Measurements from ENCODE around the gene CCDC24.

CCDC24 gene

DNA sequence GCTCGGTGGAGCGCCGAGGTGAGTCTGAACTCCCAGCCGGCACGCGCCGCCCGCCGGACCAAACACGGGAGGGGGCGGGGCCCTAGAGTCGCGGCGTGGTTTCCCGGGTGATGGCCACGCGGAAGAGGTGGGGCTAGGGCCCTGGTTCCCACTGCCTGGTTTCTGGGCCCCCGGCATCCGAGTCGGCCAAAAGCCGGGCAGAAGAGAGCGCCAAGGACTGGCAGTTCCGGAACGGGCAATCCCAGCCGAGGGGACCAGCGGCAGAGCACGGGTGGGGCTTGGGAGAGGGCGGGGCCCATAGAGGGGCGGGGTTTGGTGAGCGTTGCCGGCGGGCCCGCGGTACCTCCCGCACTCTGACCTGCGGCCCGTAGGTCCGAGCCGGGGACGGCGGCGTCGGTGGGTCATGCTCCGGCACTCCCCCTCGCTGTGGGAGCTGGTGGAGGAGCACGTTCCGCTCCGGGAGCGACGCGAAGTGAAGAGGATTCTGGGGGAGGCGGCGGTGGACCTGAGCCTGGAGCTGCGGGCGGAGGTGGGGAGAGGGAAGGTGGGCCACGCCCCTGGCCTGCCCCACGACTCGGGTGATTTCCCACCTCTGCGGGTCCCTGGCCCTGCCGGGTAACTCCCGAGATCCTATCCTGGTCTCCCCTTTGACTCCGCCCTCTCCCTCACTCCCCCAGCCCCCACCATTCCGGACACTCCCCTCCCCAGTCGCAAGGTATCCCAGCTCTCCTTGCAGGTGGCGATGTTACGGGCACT is at the start of gene CCDC24:
Gene CCDC24, plus strand, starts transcription at position 124 of the 756 bp plus-strand sequence. Its CDS starts 280 bp downstream, at position 404.
- DNase-seq (ENCODE audit: low read depth) = peak; percentile 78

DNA sequence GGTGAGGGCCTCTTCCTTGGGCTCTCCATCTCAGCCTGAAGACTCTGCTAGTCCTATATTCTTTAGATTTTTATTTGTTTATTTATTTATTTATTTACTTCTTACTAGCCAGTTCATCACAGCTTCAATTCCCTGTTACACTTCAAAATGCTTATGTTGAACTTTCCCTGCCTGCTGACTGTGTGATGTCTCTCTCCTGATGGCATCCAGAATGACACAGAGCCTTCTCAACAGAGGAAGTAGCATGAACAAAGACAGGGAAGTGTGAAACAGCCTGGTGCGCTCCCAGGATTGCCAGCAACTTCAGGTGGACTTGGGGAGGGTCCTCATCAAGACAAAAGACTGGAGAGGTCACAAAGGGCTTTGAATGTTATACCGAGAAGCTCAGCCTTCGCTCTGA is 49.0 kb upstream of the CCDC24 start:
- DNase-seq (ENCODE audit: low read depth) = no peak

DNA sequence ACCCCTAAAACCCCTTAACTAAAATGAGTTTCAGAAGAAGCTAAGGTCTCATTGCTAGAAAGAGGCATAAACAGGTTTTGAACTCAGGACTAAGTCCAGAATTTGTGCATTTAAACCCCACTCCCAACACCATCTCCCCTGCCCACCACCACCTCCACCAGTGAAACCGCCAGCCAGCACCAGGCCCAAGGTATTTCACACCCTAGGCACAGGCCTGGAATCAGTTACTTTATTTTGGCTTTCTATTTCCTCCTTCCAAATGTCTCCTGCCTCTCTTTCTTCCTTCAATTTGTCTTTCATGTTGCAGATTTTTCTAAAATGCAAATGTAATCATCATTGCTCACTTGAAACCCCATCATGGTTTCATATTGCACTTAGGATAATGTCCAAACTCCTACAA is 46.5 kb upstream of the CCDC24 start:
- no peak for DNase-seq (ENCODE audit: low read depth)

DNA sequence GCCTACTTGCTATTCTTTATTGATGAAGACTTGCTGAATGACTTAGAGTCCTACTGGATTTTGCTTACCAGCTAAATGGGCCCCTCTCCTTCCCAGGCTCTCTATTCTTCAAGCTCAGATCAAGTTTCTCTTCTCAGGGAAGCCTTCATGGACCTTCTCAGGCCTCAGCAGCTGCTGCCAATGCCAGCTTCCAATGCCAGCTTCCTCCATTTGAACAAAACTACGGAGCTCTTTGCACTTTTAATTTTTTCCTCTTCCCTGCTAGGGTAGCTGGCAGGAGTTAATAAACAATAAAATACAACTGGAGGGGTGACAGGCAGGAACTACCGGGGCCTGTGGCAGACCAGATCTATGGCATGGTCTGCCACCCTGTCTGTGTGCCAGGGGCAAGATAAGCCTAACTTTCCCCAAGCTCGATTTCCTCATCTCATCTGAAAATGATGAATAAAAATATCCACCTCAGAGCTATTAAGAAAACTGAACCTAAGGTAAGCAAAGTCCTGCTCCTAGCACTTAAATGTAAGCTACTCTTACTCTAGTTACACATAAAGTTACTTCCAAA is 45.6 kb upstream of the CCDC24 start:
- DNase-seq (ENCODE audit: low read depth) = no peak

DNA sequence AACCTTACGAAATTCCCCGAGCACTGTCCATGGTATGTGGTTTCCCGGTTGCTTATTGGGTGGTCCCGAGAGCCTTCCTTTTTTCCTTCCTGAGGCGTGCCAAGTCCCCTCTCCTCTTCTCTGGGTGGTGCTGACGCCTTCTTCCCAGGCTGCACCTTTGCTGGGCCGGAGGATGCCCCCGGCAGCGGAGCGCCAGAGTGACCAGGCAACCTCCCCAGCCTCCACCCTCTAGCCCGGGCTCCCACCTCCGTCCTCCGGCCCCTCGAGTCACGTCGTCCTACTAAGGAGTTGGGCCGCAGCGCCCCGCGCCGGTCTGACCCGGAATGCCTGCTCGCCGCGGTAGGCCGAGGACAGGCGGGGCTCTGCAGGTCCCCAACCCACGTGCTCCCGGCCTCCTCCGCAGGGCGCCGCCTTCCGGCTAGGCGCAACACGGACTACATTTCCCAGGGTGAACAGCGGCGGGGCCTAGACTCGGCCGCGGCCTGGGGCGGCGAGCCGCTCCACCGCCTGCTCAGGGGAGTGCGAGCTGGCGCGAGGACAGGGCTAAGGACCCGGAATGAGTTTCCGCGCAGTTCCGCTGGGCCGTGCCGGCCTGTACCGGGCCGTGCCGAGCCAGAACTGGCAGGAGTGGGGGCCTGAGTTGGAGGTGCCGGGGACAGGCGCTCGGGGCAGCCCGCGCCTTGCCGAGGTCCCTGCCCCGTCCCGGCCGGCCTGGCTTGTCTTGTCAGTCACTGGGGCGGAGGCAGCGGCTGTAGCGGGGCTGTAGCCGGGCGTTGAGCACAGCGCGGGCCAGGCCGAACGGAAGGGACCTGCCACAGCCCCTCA is 45.0 kb upstream of the CCDC24 start, which contains the start of gene IPO13:
Gene IPO13, plus strand, starts transcription at position 715 of the 825 bp plus-strand sequence. CDS start 651 bp downstream, outside the sequence.
- DNase-seq (ENCODE audit: low read depth) = peak; percentile 89

DNA sequence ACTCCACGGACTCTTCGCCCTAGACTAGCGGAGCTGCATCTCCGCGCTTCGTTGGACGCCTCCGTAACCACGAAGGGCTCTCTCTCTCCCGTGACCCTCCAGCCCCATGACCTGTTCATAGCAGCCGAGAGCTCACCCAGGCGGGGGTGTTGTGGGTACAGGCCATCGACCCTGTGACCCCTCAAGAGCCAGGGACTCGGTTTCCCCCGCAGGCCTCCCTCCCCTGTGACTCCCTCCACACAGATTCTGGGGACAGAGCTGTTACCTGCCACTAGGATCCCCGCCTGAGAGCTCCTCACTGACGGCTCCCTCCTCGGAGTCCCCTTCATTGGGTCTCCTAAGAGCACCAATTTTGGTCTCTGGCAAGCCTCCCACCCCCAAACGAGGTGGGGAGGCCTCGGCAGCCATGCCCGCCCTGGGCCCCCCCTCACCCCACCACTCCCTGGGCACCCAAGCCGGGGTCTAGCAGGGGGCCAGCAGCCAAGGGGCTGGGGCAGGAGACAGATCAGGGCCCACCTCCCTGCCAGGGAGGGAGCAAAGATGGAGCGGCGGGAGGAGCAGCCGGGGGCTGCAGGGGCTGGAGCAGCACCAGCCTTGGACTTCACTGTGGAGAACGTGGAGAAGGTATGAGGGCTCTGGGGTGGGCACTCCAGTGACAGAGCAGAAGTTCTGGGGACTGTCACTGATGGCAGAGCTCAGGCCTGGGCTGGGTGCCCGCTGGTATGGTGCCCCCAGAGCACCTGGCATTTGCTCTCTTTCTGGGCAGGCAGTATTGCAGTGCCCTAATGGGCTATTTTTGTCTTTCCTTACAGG is 44.1 kb upstream of the CCDC24 start:
- DNase-seq (ENCODE audit: low read depth) = no peak

DNA sequence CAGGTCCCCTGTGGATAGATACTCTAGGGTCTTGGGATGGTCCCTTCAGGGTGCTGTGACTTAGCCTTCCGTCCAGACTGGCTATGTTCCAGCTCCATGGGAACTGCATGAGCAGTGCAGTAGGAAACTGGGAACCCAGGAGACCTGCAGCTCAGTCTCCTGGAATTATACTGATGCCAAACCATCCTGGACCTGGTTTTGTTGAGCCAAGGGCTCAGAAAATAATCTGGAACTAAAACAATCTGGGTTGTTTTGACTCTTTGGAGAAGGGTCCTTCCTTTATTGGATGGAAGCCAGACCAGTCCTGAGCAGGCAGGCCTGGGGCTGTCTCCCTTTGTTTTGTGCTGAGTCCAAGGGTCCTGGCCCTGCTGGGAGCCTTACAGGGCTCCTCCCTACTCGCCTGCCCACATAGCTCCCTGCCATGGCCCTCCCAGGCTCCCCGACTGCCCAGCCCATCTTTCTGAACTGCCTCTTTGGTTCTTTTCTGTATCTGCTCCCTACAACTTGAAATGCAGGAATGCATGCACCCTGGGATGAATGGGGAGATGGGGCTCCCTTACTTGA is 43.4 kb upstream of the CCDC24 start:
- DNase-seq (ENCODE audit: low read depth) = no peak

DNA sequence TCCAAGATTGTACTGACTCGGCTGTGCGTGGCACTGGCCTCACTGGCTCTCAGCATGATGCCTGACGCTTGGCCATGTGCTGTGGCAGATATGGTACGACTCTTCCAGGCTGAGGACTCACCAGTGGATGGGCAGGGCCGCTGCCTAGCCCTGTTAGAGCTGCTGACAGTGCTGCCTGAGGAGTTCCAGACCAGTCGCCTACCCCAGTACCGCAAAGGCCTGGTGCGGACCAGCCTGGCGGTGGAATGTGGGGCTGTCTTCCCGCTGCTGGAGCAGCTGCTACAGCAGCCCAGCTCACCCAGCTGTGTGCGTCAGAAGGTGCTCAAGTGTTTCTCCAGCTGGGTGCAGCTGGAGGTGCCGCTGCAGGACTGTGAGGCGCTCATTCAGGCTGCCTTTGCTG is 41.7 kb upstream of the CCDC24 start:
- DNase-seq (ENCODE audit: low read depth) = no peak

DNA sequence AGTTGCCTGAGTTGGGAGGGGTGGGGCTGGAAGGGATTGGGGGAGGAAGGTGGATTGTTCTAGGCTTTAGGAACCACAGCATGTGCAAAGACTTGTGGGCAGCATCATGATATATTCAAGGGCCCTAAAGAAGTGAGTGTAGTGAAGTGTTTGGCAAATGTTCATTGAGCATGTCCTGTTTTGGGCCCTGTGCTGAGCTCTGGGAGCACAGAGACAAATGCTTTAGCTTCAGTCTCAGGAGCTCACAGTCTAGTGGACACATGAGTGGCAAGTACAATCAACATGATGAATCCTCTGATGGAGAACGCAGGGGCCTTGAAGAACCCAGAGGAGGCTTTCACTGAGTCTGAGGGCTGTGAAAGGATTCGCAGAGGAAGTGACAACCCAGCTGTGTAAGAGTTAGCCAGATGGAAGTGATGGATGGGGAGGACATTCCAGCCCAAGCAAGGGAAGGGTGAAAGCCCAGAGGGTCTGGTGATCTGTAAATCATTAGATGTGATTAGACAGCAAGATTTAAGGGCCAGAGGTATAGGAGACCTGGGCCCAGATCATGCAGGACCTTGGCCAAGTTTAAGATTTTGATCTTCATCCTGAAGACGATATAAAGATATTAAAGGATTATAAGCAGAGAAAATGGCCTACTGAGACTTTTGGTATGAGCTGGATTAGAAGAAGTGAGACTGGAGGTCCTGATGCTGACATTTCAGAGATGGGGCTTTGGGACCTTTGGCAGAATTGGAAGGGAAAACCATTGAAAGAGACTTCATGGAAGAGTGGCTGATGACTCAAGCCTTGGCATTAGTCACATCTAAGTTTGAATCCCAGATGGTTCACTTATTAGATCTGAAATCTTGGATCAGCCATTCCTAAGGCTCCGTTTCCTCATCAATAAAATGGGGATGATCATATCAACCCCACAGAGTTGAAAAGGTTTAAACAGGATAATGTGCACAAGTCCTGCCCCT is 40.1 kb upstream of the CCDC24 start:
- no peak for DNase-seq (ENCODE audit: low read depth)

DNA sequence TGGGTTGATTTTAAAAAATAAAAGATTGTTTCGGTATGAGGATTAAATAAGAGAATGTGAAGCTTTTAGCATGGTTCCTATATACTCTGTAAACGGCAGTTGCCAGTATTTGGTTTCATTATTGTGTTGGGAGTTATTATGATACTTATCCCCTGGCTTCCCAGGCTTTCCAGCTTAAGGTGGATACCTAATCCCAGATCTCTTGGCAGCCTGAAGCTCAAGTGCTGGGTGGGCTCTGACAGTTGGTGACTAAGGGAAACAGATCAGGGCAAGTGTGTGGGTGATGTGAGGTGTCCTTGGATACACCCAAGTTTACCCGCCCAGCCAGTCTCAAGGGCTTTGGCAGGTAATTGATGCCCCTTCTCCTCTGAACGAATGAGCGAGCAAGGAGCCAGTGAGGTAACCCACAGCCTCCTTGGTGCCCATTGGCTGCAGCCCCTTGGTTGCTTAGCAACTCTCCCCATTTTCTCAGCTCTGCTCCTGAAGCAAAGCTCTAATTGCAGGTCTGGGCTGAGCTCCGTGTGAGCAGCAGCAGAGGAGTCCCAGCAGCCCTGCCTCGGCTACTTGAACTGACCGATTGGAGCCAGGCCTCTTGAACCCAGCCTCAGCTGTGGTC is 38.6 kb upstream of the CCDC24 start:
- no peak for DNase-seq (ENCODE audit: low read depth)

DNA sequence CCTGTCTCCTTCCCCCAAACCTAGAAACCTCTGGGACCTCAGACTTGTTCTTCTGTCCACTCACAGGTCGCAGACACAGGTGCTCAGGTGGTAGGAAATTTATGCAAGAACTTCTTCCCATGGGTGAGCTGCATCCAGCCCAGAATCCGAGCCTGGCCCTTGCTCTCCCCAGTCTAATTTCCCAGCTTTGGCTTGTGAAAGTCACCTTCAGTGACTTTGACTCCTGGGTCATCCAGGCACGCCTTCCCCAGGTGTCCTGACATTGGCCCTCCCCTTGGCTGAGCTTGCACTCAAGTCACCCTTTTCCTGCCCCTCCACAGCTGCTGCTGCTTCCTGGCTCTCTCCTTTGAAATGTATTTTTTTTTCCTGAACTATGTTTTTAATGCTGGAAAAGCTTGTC is 38.0 kb upstream of the CCDC24 start:
- DNase-seq (ENCODE audit: low read depth) = no peak

DNA sequence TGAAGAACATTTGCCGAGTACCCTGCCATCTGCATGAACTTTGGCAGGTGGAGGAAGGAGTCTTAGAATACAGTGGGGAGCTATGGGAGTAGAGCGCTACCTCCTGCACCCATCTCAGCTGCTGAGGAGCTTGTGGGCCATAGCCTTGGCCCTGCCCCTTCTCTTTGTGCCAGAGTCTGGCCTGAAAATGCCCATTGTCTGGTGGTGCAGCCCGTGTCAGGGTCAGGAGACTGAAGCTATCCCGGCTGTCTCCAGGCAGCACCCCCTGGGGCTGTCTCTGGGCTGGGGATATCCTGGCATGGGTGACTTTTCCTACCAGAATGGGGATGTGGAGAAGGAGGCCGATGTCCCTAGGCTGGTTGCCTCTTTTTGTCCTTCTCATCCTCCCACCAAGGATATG is 37.4 kb upstream of the CCDC24 start:
- DNase-seq (ENCODE audit: low read depth) = no peak

DNA sequence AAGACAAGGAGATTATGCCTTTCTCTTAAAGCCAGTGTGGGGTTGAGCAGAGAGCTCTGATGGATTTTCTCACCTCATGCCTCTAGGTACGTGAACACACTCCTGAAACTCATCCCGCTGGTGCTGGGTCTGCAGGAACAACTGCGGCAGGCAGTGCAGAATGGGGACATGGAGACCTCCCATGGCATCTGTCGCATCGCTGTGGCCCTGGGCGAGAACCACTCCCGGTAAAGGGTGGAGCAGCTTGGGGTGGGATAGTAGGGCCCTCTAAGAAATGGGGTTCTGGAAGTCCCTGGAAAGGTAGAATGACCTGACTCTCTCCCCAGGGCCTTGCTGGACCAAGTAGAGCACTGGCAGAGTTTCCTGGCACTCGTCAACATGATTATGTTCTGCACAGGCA is 35.2 kb upstream of the CCDC24 start:
- DNase-seq (ENCODE audit: low read depth) = no peak

DNA sequence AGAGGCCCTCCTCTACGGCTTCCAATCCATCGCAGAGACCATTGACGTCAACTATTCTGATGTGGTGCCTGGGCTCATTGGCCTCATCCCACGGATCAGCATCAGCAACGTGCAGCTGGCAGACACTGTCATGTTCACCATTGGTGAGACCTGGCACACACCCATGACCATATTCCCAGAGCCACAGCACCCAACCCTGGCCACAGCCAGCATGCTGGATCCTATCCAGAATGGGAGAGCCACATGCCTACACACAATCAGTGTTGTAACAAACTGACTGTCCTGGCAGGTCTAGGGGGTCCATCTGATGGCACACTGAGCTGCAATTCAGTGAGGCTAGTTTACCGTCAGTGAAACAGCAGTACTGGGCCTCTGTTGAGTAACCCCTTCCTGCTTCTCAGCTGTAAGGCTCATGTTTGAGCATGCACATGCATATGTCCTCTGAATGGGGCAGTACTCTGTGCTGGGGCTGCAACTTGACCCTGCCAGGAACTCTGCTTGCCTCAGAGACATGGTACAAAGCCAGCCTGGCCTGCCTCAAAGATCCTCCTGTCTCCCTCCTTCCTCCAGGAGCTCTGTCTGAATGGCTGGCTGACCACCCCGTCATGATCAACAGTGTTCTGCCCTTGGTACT is 33.9 kb upstream of the CCDC24 start:
- DNase-seq (ENCODE audit: low read depth) = no peak

DNA sequence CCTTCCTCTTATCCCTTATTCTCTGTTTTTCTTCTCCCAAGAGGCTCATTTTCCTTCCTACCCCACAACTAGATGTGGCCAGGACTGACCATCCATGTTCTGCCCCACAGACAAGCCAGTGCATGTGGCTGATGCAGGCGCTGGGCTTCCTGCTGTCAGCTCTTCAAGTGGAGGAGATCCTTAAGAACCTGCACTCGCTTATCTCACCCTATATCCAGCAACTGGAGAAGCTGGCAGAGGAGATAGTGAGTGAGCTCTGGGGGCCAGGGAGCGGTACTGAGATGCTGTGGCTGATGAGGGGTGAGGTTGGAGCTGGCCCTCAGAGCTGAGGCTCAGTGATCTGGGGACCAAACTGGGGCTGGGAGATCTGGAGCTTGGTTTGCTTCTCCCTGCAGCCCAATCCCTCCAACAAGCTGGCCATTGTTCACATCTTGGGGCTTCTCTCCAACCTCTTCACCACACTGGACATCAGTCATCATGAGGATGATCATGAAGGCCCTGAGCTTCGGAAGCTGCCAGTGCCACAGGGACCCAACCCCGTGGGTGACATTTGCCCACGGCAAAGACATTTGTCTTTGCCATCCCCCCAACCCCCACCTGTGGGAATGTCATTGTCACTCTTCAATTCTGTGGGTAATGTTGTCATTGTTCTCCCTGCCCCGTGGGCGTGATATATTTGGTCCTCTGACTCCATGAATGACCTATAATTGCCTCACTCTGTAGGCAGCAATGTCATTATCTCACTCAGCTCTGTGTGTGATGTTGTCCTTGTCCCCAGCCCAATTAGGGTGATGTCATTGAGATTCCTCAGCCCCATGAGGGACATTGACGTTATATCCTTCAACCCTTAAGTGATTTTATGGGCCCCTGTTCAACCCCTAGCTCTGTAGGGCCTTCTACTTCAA is 32.8 kb upstream of the CCDC24 start:
- DNase-seq (ENCODE audit: low read depth) = no peak

DNA sequence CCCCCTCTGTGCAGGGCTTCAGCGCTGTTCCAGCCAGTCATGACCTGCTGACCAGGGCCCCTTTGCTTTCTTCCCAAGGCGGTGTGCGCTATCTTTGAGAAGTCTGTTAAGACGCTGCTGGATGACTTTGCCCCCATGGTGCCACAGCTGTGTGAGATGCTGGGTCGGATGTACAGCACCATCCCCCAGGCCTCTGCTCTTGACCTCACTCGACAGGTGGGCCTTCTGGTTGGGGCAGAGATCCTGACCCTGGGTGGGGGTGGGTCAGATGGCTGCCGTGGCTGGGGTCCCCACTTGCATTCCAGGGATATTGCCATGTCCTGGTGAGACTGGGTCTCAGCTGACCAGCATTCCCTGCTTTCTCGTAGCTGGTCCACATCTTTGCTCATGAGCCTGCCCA is 30.6 kb upstream of the CCDC24 start:
- no peak for DNase-seq (ENCODE audit: low read depth)

DNA sequence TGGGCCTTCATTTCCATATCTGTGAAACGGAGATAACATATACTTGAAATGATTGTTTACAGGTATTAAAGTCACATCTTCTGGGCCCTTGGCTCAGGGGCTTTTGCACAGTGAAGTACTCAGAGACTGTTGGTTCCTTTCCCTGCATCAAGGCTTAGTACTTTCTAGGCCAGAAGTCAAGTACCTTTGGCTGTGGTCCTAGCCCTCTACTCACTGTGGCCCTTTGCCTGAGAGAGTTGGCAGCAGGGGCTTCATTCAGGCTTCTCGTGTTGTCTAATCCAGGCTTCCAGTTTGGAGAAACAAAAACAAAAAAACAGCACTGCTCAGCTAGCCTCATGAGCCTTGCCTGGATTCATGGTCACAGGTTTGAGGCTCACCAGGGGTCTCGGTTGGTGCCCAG is 29.7 kb upstream of the CCDC24 start:
- no peak for DNase-seq (ENCODE audit: low read depth)

DNA sequence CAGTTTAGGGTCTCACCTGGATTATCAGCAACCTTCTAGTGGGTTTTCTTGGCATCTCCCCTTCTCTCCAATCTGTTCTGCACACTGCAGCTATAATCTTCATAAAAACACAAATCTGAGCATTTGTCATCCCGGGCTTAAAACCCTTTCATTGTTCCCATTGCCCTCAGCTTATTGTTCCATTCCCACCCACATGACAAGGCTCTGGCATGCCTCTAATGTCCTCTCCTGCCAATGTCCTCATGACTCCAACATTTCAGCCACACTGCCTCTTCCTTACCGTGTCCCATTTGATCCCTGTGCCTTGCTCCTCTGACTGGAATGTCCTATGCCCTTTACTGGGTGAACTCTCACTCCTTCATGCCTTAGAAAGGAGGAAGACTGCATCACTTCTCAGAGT is 29.1 kb upstream of the CCDC24 start:
- DNase-seq (ENCODE audit: low read depth) = no peak

DNA sequence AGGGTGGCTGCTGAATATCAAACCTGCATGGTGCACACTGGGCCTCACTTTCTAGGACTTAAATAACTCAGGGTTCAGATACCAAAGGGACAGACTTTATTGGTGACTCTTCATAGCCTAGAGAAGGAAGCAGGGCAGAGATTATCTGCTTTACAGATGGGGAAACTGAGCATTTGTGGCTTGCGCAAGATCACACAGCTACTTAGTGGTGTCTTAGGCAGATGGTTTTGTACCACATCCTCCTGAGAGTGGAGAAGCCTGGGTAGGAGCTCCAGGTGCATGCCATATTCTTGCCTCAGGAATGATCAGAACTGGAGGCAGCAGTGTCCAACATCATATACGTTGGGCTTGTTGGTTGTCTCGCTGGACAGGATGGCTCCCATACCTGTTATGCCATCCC is 28.4 kb upstream of the CCDC24 start:
- no peak for DNase-seq (ENCODE audit: low read depth)

All from HS-27A (cell line).